ENCODE results near the gene FBXL13.
"Not testable (repeated sequence)": the region's sequence is repeated elsewhere in the genome, so short reads cannot be mapped to it uniquely, and the experiment has no call there.

GRCh38 chr7:103037823-103038739 lies 36.5 kb downstream of the FBXL13 start:
- TF ChIP-seq ZBTB33 (IDR thresholded peaks at IDR 0.05); SP1 (IDR thresholded peaks at IDR 0.05; ENCODE audit: low read depth, low read length); RAD21 (IDR thresholded peaks at IDR 0.05; ENCODE audit: insufficient read depth, low read depth, low read length): not testable (repeated sequence)

All from GM12878 (cell line).